T-helper 1 cell treated with Interleukin-12 subunit alpha and Interleukin-12 subunit beta and Interleukin-4 antibody, amounts not matched to agents 30 μg/mL and 1 μg/mL, for 36 hours (primary cell): ENCODE data around the gene SULT6B1.

Experiments
- H3K27ac Mint-ChIP-seq: one replicate; pipeline ENCODE4 v1.8.0; 2021; ENCODE audit warnings: mild to moderate bottlenecking, mixed read lengths
- H3K27me3 Mint-ChIP-seq: one replicate; pipeline ENCODE4 v1.8.0; 2021; ENCODE audit warnings: low read depth, mixed read lengths
- H3K36me3 Mint-ChIP-seq: one replicate; pipeline ENCODE4 v1.8.0; 2021; ENCODE audit warnings: low read depth, mixed read lengths
- H3K4me1 Mint-ChIP-seq: one replicate; pipeline ENCODE4 v1.8.0; 2021; ENCODE audit warnings: low read depth, mixed read lengths
- H3K4me3 Mint-ChIP-seq: one replicate; pipeline ENCODE4 v1.8.0; 2021; ENCODE audit warnings: mild to moderate bottlenecking, moderate library complexity, mixed read lengths
- H3K9me3 Mint-ChIP-seq: one replicate; pipeline ENCODE4 v1.8.0; 2021; ENCODE audit warnings: mixed read lengths

SULT6B1 gene

GRCh38 chr2:37181726-37182684 is 6.5 kb downstream of the SULT6B1 start:
- Mint-ChIP-seq H3K36me3 (no peaks in the 10 kb centered on the region), H3K9me3 (no peaks in the 10 kb centered on the region), H3K4me1 (no peaks in the 10 kb centered on the region), H3K27me3 (peaks cover 70% of the 10 kb centered on the region), H3K27ac (no peak overlapping the region), H3K4me3 (no peak overlapping the region)

DNA sequence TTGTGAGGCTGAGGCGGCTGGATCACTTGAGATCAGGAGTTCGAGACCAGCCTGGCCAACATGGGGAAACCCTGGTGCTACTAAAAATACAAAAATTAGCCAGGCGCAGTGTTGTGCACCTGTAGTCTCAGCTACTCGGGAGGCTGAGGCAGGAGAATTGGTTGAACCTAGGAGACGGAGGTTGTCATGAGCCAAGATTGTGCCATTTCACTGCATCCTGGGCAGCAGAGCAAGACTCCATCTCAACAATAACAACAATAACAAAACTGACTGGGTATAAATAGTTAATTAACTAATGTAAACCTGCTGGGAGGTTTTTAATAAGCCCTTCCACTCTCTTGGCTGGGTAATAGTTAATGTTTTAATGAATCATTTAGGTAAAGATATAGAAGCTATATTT is 7.8 kb downstream of the SULT6B1 start:
- no peaks in the 10 kb centered on the region for H3K36me3 Mint-ChIP-seq
- H3K9me3 Mint-ChIP-seq: no peaks in the 10 kb centered on the region
- peaks cover 65% of the 10 kb centered on the region for H3K27me3 Mint-ChIP-seq
- no peak overlapping the region for H3K27ac Mint-ChIP-seq
- H3K4me3 Mint-ChIP-seq: no peak overlapping the region
- no peaks in the 10 kb centered on the region for H3K4me1 Mint-ChIP-seq

GRCh38 chr2:37180006-37180639 is 8.3 kb downstream of the SULT6B1 start:
- Mint-ChIP-seq H3K9me3 (no peaks in the 10 kb centered on the region), H3K4me3 (no peak overlapping the region), H3K36me3 (no peaks in the 10 kb centered on the region), H3K27me3 (peaks cover 65% of the 10 kb centered on the region), H3K4me1 (no peaks in the 10 kb centered on the region), H3K27ac (no peak overlapping the region)

DNA sequence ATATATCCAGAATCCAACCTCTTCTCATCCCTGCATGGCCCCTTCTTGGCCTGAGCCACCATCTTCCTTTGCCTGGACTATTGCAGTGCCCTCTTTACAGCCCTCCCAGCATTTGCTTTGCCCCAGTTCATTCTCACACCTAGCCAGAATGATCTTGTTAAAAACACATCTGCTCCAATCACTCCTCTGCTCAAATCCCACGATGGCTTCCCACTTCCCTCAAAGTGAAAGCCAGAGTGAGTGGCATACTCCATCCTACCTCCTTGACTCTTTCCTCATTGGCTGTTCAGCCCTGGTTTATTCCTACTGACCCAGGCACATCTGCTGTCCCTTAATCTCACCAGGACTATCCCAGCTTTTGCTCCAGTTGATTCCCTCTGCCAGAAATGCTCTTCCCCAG is 14.7 kb downstream of the SULT6B1 start:
- Mint-ChIP-seq H3K9me3 (no peaks in the 10 kb centered on the region), H3K4me1 (no peaks in the 10 kb centered on the region), H3K4me3 (no peak overlapping the region), H3K27me3 (peaks cover 15% of the 10 kb centered on the region), H3K27ac (no peak overlapping the region), H3K36me3 (no peaks in the 10 kb centered on the region)

- Mint-ChIP-seq H3K27ac (no peak overlapping the region), H3K36me3 (no peaks in the 10 kb centered on the region)
Observed at GRCh38 chr2:37171624-37171950, 16.9 kb downstream of the SULT6B1 start.

DNA sequence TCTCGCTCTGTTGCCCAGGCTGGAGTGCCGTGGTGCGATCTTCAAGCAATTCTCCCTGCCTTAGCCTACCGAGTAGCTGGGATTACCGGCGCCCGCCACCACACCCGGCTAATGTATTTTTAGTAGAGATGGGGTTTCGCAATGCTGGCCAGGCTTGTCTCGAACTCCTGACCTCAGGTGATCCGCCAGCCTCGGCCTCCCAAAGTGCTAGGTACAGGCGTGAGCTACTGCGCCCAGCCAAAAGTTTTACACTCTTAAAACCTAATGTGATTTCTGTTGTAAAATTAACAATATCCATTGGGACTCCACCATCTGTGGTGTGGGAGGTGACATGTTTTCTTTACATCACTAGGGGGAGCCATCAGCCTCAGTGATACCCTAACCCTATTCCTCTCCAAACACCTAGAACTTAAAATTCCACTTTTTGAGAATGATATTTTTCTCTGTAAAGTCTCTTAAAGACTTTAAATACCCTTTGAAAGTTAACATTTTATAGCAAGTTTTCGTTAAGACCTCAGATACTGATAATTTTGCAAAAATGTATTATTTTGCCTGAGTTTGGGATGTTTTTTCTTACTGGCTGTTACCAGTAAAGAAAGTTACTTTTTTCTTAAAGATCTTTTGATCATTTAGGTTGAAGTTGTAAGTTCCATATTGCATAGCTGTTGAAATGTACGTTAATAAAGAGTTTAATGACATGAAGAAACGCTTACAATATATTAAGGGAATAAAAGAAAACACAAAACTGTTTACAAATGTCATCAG is 20.1 kb downstream of the SULT6B1 start:
- H3K9me3 Mint-ChIP-seq: peaks cover 16% of the 10 kb centered on the region
- no peak overlapping the region for H3K27ac Mint-ChIP-seq
- H3K4me1 Mint-ChIP-seq: no peaks in the 10 kb centered on the region
- H3K4me3 Mint-ChIP-seq: no peak overlapping the region
- H3K36me3 Mint-ChIP-seq: peaks cover 4% of the 10 kb centered on the region
- H3K27me3 Mint-ChIP-seq: peaks cover 15% of the 10 kb centered on the region

More at GRCh38 chr2:37171624-37171950, 16.9 kb downstream of the SULT6B1 start:
- H3K4me3 Mint-ChIP-seq: no peak overlapping the region
- no peaks in the 10 kb centered on the region for H3K9me3 Mint-ChIP-seq
- H3K4me1 Mint-ChIP-seq: no peaks in the 10 kb centered on the region
- H3K27me3 Mint-ChIP-seq: peaks cover 6% of the 10 kb centered on the region

DNA sequence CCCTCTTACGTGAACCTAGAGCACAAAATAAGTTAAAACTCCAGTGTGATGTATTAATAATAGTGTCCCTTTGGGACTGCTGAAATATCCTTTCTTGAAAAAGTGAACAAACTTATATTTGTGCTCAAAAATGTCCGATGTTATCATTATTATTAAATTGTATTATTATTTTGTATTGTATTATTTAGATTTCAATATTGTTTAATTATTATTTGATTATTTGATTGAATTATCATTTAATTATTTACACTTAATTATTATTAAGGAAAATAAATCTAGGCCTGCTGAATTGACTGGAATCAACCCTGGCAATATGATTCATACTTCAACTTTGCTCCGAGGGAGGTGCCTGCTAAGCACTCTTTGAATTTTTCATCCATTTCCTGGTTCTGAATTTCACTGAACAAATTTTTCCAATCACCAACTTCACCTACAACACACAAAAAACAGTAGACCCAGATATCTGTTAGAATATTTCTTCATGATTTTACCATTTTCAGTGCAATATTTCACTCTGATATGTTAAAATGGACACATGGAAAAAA is 20.8 kb downstream of the SULT6B1 start:
- Mint-ChIP-seq H3K27ac (no peak overlapping the region), H3K4me3 (no peak overlapping the region), H3K27me3 (peaks cover 15% of the 10 kb centered on the region), H3K36me3 (peaks cover 4% of the 10 kb centered on the region), H3K4me1 (no peaks in the 10 kb centered on the region), H3K9me3 (peaks cover 16% of the 10 kb centered on the region)

- Mint-ChIP-seq H3K27ac (no peak overlapping the region), H3K9me3 (peaks cover 16% of the 10 kb centered on the region), H3K36me3 (peaks cover 4% of the 10 kb centered on the region), H3K27me3 (peaks cover 15% of the 10 kb centered on the region), H3K4me1 (no peaks in the 10 kb centered on the region), H3K4me3 (no peak overlapping the region)
Observed at GRCh38 chr2:37164757-37165156, 23.7 kb downstream of the SULT6B1 start.

GRCh38 chr2:37156857-37157714 is 31.4 kb downstream of the SULT6B1 start, which contains the start of gene EIF2AK2:
TSS of gene EIF2AK2 (minus strand) at chr2:37156980. CDS start at chr2:37147806, 9,174 bp downstream.
- Mint-ChIP-seq H3K27ac (peak within 1 kb of the TSS; percentile 92), H3K36me3 (peaks cover 32% of the 10 kb centered on the region), H3K27me3 (no peaks in the 10 kb centered on the region), H3K4me1 (peaks cover 37% of the 10 kb centered on the region), H3K4me3 (peak within 1 kb of the TSS; percentile 98), H3K9me3 (no peaks in the 10 kb centered on the region)

DNA sequence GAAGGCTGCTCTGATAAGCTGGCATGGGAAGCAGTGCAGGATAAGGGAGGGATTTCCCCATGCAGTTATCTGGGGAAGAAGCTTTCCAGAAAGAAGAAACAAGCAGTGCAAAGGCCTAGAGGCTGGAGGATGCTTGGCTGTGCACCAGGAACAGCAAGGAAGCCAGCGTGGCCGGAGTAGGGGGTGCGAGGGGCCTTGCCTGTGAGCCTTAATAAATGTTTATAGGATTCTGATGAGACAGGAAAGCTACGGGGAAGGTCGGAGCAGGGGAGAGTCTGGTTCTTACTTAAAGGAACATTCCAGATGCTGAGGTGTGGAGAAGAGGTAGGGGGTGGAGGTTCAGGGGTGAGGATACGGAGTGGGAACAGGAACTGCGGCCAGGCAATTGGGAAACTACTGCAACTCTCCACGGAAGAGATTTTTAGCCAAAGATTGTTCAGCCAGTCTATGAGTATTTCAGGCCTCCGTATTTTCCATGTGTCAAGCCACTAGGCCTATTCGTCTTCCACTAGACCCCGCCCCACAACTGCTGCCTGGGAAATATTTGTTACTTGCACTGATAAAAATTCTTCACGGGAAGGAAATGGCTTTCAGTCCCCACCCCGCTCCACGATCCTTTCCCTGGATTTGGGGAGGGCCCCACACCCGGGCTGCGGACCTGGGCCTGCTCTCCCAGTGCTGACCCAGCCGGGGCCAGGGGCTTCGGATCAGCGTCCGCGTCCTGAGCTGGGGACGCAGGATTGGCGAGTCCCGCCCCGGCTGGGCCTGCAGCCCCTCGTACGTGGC is 32.2 kb downstream of the SULT6B1 start:
- Mint-ChIP-seq H3K36me3 (peaks cover 35% of the 10 kb centered on the region), H3K27me3 (no peaks in the 10 kb centered on the region)

GRCh38 chr2:37154785-37155184 is 33.7 kb downstream of the SULT6B1 start:
- Mint-ChIP-seq H3K9me3 (no peaks in the 10 kb centered on the region), H3K36me3 (peaks cover 36% of the 10 kb centered on the region), H3K27me3 (no peaks in the 10 kb centered on the region), H3K27ac (peak overlapping the region; percentile 92), H3K4me1 (peaks cover 51% of the 10 kb centered on the region), H3K4me3 (peak overlapping the region; percentile 98)

More for the DNA sequence above, 32.2 kb downstream of the SULT6B1 start:
- peaks cover 42% of the 10 kb centered on the region for H3K4me1 Mint-ChIP-seq
- peak overlapping the region; percentile 92 for H3K27ac Mint-ChIP-seq
- no peaks in the 10 kb centered on the region for H3K9me3 Mint-ChIP-seq
- H3K4me3 Mint-ChIP-seq: peak overlapping the region; percentile 98

DNA sequence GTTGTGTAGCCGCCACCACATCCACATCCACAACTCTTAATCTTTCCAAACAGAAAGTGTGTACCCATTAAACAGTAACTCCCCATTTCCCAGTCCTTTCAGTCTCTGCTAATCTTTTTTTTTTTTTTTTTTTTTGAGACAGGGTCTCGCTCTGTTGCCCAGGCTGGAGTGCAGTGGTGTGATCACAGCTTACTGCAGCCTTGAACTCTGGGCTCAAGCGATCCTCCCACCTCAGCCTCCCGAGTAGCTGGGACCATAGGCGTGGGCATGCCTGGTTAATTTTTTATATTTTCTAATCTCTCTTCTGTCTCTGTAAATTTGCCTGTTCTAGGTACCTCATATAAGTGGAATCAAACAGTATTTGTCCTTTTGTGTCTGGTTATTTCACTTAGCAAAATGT is 35.2 kb downstream of the SULT6B1 start:
- no peak overlapping the region for H3K4me3 Mint-ChIP-seq
- H3K27ac Mint-ChIP-seq: no peak overlapping the region
- H3K27me3 Mint-ChIP-seq: no peaks in the 10 kb centered on the region
- peaks cover 59% of the 10 kb centered on the region for H3K4me1 Mint-ChIP-seq
- H3K36me3 Mint-ChIP-seq: peaks cover 46% of the 10 kb centered on the region
- no peaks in the 10 kb centered on the region for H3K9me3 Mint-ChIP-seq
